Stimulated activated naive B cell treated with anti-CD40 and anti-IgM and Interleukin-4, amounts not matched to agents 10 μg/mL and 1 μg/mL and 100 μg/mL, for 72 hours (primary cell): Measurements from ENCODE around the gene RFX1.
"Not testable (repeated sequence)": the region's sequence is repeated elsewhere in the genome, so short reads cannot be mapped to it uniquely, and the experiment has no call there.

Experiments used
- ATAC-seq, 2 donors: fragments of 150-1000 bp; cut with Tn5 transposase; replicated peaks; 2 replicates each; pipeline ENCODE4 v1.10.0; 2021; ENCODE audit warnings: moderate library complexity in 1 of 2
- DNase-seq: peaks from one replicate; pipeline ENCODE4 v3.0.0; 2021
- H3K27ac Mint-ChIP-seq: one replicate; pipeline ENCODE4 v1.8.0; 2022; ENCODE audit warnings: mild to moderate bottlenecking, mixed read lengths
- H3K27me3 Mint-ChIP-seq, 2 donors: one replicate each; pipeline ENCODE4 v1.8.0; 2022; ENCODE audit warnings: mixed read lengths in 2 of 2
- H3K36me3 Mint-ChIP-seq, 2 donors: one replicate each; pipeline ENCODE4 v1.8.0; 2022; ENCODE audit warnings: mixed read lengths in 2 of 2, mild to moderate bottlenecking in 1 of 2
- H3K4me1 Mint-ChIP-seq, 2 donors: one replicate each; pipeline ENCODE4 v1.8.0; 2022; ENCODE audit warnings: mixed read lengths in 2 of 2, mild to moderate bottlenecking in 1 of 2
- H3K4me3 Mint-ChIP-seq, 2 donors: one replicate each; pipeline ENCODE4 v1.8.0; 2022; ENCODE audit warnings: mild to moderate bottlenecking in 2 of 2, mixed read lengths in 2 of 2, moderate library complexity in 1 of 2
- H3K9me3 Mint-ChIP-seq, 2 donors: one replicate each; pipeline ENCODE4 v1.8.0; 2022; ENCODE audit warnings: mixed read lengths in 2 of 2, mild to moderate bottlenecking in 1 of 2

RFX1 gene

GRCh38 chr19:14039181-14039580 is 33.1 kb upstream of the RFX1 start:
- ATAC-seq = no peak
- Mint-ChIP-seq H3K9me3 (no peaks in the 10 kb centered on the region), H3K36me3 (peaks cover 16 to 38% of the 10 kb centered on the region in 2 donors), H3K27me3 (no peaks in the 10 kb centered on the region), H3K27ac (no peak overlapping the region), H3K4me3 (no peak overlapping the region), H3K4me1 (peaks cover 12 to 14% of the 10 kb centered on the region in 2 donors)
- DNase-seq = no peak

DNA sequence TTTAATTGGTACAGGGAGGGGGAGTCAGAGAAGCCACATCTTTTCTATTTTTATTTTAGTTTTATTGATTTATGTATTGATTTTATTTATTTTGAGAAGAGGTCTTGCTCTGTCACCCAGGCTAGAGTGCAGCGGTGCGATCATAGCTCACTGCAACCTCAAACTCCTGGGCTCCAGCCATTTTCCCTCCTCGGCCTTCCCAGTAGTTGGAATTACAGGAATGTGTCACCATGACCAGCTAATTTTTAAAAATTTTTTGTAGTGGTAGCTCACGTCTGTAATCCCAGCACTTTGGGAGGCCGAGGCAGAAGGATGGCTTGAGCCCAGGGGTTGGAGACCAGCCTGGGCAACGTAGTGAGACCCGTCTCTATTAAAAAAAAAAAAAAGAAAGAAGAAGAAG is 29.6 kb upstream of the RFX1 start:
- ATAC-seq (no peak), DNase-seq (no peak)
- Mint-ChIP-seq H3K4me3 (no peak overlapping the region), H3K36me3 (peaks cover 12 to 30% of the 10 kb centered on the region in 2 donors), H3K4me1 (peaks cover 13 to 24% of the 10 kb centered on the region in 2 donors), H3K27ac (no peak overlapping the region), H3K9me3 (no peaks in the 10 kb centered on the region), H3K27me3 (no peaks in the 10 kb centered on the region)

- not testable (repeated sequence) for DNase-seq, ATAC-seq, H3K9me3 Mint-ChIP-seq, H3K27ac Mint-ChIP-seq, H3K27me3 Mint-ChIP-seq, H3K4me3 Mint-ChIP-seq
- Mint-ChIP-seq H3K4me1 (peaks cover 13 to 24% of the 10 kb centered on the region in 2 donors), H3K36me3 (peaks cover 12 to 30% of the 10 kb centered on the region in 2 donors)
Measured at GRCh38 chr19:14035159-14035558, 29.0 kb upstream of the RFX1 start.

GRCh38 chr19:14033946-14034345 is 27.8 kb upstream of the RFX1 start:
- H3K27me3 Mint-ChIP-seq = no peaks in the 10 kb centered on the region
- H3K4me1 Mint-ChIP-seq = peaks cover 15 to 27% of the 10 kb centered on the region in 2 donors
- peaks cover 9 to 21% of the 10 kb centered on the region in 2 donors for H3K36me3 Mint-ChIP-seq
- H3K4me3 Mint-ChIP-seq = no peak overlapping the region
- no peak for ATAC-seq
- no peaks in the 10 kb centered on the region for H3K9me3 Mint-ChIP-seq
- DNase-seq = no peak
- peak overlapping the region; percentile 14 for H3K27ac Mint-ChIP-seq

- no peaks in the 10 kb centered on the region for H3K27me3 Mint-ChIP-seq
- peak within 1 kb of the TSS; percentile 94 for H3K27ac Mint-ChIP-seq
- peaks cover 25 to 41% of the 10 kb centered on the region in 2 donors for H3K4me1 Mint-ChIP-seq
- H3K36me3 Mint-ChIP-seq = peaks cover 3 to 7% of the 10 kb centered on the region in 2 donors
- ATAC-seq (peak; percentile 79 to 82), DNase-seq (peak; percentile 68)
- H3K4me3 Mint-ChIP-seq = peak within 1 kb of the TSS; percentile 94 to 97
- no peaks in the 10 kb centered on the region for H3K9me3 Mint-ChIP-seq
Measured at GRCh38 chr19:14031719-14032480, 25.8 kb upstream of the RFX1 start, which contains the start of gene IL27RA. Gene IL27RA, plus strand, starts transcription at chr19:14031762. Its CDS starts 111 bp downstream, at chr19:14031873.

DNA sequence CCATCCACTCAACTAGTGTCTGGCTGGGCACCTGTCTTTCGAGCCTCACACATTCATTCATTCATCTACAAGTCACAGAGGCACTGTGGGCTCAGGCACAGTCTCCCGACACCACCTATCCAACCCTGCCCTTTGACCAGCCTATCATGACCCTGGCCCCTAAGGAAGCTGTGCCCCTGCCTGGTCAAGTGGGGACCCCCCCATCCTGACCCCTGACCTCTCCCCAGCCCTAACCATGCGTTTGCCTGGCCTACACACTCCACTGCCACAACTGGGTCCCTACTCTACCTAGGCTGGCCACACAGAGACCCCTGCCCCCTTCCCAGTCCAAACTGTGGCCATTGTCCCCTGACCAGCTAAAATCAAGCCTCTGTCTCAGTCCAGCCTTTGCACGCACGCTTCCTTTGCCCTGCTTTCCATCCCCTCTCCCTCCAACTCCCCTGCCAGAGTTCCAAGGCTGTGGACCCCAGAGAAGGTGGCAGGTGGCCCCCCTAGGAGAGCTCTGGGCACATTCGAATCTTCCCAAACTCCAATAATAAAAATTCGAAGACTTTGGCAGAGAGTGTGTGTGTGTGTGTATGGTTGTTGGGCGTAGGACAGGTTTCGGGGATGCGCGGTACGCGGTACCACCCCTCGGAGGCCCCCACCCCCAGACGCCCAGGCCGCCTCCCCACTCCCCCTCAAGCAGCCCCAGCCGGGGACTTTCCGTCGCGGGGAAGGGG is 25.0 kb upstream of the RFX1 start:
- Mint-ChIP-seq H3K9me3 (no peaks in the 10 kb centered on the region), H3K4me3 (peak overlapping the region; percentile 94 to 97), H3K27me3 (no peaks in the 10 kb centered on the region), H3K36me3 (peaks cover 3 to 5% of the 10 kb centered on the region in 2 donors), H3K4me1 (peaks cover 25 to 41% of the 10 kb centered on the region in 2 donors), H3K27ac (peak overlapping the region; percentile 94)
- DNase-seq = no peak
- no peak for ATAC-seq

DNA sequence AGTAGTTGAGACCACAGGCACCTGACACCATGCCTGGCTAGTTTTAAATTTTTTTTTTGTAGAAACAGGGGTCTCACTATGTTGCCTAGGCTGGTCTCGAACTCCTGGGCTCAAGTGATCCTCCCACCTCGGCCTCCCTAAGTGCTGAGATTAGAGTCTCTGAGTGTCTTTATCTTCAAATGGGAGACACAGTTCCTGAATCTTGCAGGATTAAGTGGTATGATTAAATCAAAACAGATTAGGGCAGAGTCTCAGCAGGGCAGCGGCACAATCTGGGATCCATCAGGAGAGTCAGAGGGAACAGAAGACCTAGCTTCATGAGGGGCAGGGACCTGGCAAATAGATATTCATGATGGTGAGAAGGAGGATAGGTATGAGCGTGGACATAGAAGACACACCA is 22.8 kb upstream of the RFX1 start:
- Mint-ChIP-seq H3K4me1 (peaks cover 23 to 39% of the 10 kb centered on the region in 2 donors), H3K27ac (no peak overlapping the region), H3K36me3 (peaks cover under 1 to 1% of the 10 kb centered on the region in 2 donors), H3K4me3 (no peak overlapping the region), H3K9me3 (no peaks in the 10 kb centered on the region), H3K27me3 (no peaks in the 10 kb centered on the region)
- DNase-seq (no peak), ATAC-seq (no peak)

GRCh38 chr19:14027856-14028450 is 21.8 kb upstream of the RFX1 start, which contains the start of gene RLN3:
Gene RLN3, plus strand, starts transcription at chr19:14028148. Its CDS starts 57 bp downstream, at chr19:14028205.
- no peak within 1 kb of the TSS for H3K4me3 Mint-ChIP-seq

DNA sequence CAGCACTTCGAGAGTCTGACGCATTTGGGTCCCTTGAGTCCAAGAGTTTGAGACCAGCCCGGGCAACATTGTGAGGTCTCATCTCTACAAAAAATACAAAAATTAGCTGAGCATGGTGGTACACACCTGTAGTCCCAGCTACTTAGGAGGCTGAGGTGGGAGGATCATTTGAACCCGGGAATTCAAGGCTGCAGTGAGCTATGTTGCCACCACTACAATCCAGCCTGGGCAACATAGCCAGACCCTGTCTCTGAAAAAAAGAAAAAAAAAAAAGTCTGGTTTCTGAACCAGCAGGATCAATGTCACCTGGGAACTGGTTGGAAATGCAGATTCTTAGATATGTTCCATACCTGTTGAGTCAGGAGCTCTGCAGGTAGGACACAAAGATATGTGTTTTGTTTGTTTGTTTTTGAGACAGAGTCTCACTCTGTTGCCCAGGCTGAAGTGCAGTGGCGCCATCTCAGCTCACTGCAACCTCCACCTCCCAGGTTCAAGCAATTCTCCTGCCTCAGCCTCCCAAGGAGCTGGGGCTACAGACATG is 20.6 kb upstream of the RFX1 start:
- H3K4me1 Mint-ChIP-seq = peaks cover 23 to 39% of the 10 kb centered on the region in 2 donors
- not testable (repeated sequence) for H3K4me3 Mint-ChIP-seq, H3K9me3 Mint-ChIP-seq, H3K36me3 Mint-ChIP-seq, ATAC-seq, H3K27ac Mint-ChIP-seq, DNase-seq, H3K27me3 Mint-ChIP-seq

More at GRCh38 chr19:14027856-14028450, 21.8 kb upstream of the RFX1 start, which contains the start of gene RLN3:
- H3K27ac Mint-ChIP-seq = no peak within 1 kb of the TSS
- H3K4me1 Mint-ChIP-seq = peaks cover 28 to 44% of the 10 kb centered on the region in 2 donors
- no peaks in the 10 kb centered on the region for H3K9me3 Mint-ChIP-seq
- H3K27me3 Mint-ChIP-seq = no peaks in the 10 kb centered on the region
- no peak for ATAC-seq
- H3K36me3 Mint-ChIP-seq = peaks cover 0 to 1% of the 10 kb centered on the region in 2 donors
- no peak for DNase-seq

DNA sequence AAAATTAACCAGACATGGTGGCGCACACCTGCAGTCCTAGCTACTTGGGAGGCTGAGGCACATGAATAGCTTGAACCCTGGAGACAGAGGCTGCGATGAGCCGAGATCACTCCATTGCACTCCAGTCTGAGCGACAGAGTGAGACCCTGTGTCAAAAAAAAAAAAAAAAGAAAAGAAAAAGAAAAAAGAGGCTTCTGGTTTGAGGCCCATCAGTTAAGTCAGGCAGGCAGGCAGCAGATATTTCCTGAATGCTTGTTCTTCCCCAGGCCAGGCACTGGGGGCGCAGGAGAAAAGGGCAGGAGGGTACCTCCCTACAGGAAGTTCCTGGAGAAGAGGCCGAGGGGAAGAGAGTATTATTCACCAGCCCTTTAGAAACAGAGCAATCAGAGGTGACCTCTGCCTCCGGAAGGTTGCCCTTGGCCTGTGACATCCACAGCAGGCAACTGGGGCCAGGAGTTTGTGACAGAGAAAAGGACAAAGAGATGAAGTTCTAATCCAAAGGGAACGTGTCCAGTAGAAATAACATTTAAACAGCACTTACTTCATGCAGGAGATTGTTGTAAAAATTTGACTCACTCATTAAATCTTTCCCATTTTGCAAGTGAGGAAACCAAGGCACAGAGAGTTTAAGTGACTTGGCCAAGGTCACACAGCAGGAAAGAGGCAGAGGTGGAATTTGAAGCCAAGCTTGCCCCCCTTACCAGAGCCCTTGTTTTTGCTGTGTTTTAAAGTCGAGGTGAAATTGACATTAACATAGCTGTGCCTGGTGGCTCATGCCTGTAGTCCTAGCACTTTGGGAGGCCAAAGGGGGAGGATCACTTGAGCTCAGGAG is 17.5 kb upstream of the RFX1 start:
- H3K27me3 Mint-ChIP-seq = no peaks in the 10 kb centered on the region
- ATAC-seq = peak; percentile 63 to 69
- H3K4me1 Mint-ChIP-seq = peaks cover 20 to 34% of the 10 kb centered on the region in 2 donors
- no peaks in the 10 kb centered on the region for H3K36me3 Mint-ChIP-seq
- peak overlapping the region; percentile 81 for H3K27ac Mint-ChIP-seq
- no peak for DNase-seq
- no peak overlapping the region for H3K4me3 Mint-ChIP-seq
- H3K9me3 Mint-ChIP-seq = no peaks in the 10 kb centered on the region

- no peak for ATAC-seq
- Mint-ChIP-seq H3K4me1 (peaks cover 18 to 34% of the 10 kb centered on the region in 2 donors), H3K4me3 (no peak overlapping the region), H3K36me3 (no peaks in the 10 kb centered on the region), H3K27ac (no peak overlapping the region), H3K9me3 (no peaks in the 10 kb centered on the region), H3K27me3 (no peaks in the 10 kb centered on the region)
- DNase-seq = no peak
Measured at GRCh38 chr19:14022469-14022868, 16.3 kb upstream of the RFX1 start.

GRCh38 chr19:14021474-14021873 is 15.4 kb upstream of the RFX1 start:
- no peaks in the 10 kb centered on the region for H3K36me3 Mint-ChIP-seq
- no peak overlapping the region for H3K27ac Mint-ChIP-seq
- no peak for DNase-seq
- no peak overlapping the region for H3K4me3 Mint-ChIP-seq
- no peaks in the 10 kb centered on the region for H3K9me3 Mint-ChIP-seq
- peaks cover 18 to 34% of the 10 kb centered on the region in 2 donors for H3K4me1 Mint-ChIP-seq
- ATAC-seq = no peak
- H3K27me3 Mint-ChIP-seq = no peaks in the 10 kb centered on the region

DNA sequence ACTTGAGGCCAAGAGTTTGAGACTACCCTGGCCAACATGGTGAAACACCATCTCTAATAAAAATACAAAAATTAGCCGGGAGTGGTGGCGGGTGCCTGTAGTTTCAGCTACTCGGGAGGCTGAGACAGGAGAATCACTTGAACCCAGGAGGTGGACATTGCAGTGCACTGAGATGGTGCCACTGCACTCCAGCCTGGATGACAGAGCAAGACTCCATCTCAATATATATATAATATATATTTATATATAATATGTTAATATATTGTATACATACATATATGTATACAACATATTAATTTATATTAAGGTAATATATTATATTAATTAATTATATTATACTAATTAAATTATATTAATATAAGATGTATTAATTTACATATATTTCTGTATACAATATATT is 13.6 kb upstream of the RFX1 start:
- H3K36me3 Mint-ChIP-seq, H3K27ac Mint-ChIP-seq, ATAC-seq, H3K4me3 Mint-ChIP-seq, DNase-seq, H3K9me3 Mint-ChIP-seq, H3K27me3 Mint-ChIP-seq: not testable (repeated sequence)
- peaks cover 21 to 41% of the 10 kb centered on the region in 2 donors for H3K4me1 Mint-ChIP-seq
